ENCODE results near the gene POP5.
A peak's percentile ranks its signal among the peaks of the same experiment; 100 is the strongest.
"Not testable (repeated sequence)": the region's sequence is repeated elsewhere in the genome, so short reads cannot be mapped to it uniquely, and the experiment has no call there.

The POP5 gene
- 8.1 to 20.6 reads per million in 2 donors for total RNA-seq

- DNase-seq: peak; percentile 81 to 97 (median 90)
These were observed at the start of gene POP5 for GRCh38 chr12:120580787-120581723. TSS of gene POP5 (minus strand) at chr12:120581402. CDS start at chr12:120581362, 40 bp downstream.

DNA sequence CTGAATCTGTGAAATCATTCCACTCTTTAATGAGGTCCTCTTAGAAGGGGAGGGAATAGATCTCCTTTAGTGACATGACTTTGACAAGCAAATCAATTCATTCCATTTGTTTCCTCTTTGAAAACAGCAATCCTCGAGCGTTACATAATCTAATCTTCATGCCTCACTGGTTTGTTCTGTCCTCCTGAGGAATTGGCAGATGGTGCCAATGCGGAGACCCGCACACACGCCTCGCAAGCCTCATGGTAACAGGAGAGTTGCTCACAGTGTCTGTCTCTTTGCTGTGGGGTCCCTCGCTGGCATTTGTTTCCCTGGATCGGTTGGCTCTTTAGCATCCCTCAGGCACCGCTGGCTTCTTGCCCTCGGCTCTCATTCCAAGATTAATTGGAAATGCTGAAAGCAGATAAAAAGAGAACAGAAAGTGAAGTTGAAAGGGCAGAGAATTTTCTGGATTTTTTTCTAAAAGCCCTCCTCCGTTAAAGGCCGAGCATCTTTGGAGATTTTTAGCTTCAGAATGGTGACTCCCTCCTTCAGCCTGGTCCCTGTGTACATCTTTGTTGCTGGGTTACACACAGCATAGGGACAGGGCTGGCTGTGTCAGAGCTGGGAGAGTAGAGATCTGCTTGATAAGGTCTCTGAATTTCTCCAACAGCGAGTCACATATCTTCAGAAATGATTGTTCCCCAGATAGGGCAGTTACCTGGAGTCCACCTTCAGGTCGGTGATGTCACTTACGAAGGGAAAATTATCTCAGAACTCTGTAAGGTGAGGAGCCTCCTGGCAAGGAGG is 49.1 kb upstream of the POP5 start:
- DNase-seq: no peak

GRCh38 chr12:120628919-120629318 is 47.7 kb upstream of the POP5 start:
- no peak for DNase-seq

DNA sequence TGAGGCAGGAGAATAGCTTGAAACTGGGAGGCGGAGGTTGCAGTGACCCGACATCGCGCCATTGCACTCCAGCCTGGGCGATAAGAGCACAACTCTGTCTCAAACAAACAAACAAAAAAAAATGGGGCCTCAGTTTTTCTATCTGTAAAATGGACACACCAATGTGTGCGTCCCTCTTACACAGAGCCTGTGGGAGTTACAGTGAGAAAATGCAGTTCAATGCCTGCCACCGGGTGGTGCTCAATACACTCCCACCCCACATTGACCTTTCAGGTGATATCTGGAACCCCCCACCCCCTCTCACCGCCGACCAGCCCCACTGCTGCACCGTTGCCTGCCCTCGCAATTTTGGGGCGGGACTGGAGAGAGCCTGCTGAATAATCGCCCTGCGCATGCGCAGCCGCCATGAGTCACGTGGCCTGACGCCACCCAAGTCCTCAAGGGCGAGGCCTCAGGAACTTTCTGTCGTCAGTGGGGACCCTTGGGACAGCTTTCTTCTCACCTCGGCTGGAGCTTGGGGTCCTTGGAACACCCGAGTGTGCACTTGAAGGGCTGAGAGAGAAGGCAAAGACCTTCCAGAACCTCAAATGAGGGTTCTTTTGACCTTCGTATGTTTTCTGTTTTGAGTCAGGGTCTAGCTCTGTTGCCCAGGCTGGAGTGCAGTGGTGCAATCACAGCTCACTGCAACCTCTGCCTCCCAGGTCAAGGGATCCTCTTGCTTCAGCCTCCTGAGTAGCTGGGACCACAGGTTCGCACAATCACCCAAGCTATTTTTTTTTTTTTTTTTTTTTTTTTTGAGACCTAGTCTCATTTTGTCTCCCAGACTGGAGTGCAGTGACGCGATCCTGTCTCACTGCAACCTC is 44.6 kb upstream of the POP5 start:
- peak in 1 of 5 experiments; percentile 7 for DNase-seq

DNA sequence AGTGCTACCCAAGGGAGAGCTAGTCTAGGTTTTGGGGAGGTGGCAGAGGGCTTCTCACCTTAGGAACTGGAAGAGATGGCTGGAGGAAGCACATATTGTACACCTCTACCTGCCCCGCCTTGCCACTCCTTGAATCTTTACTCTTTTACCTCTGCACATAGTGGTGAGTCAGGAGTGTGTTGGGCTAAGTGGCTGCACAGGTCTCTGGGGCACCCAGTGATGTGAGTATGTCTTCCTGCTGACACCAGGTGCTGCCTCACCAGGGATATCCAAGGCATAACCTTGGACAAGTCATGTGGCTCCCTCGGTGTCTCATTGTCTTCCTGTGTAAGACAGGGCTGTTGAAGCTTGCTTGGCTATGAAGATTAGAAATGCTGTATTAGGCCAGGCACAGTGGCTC is 39.4 kb upstream of the POP5 start:
- no peak for DNase-seq

DNA sequence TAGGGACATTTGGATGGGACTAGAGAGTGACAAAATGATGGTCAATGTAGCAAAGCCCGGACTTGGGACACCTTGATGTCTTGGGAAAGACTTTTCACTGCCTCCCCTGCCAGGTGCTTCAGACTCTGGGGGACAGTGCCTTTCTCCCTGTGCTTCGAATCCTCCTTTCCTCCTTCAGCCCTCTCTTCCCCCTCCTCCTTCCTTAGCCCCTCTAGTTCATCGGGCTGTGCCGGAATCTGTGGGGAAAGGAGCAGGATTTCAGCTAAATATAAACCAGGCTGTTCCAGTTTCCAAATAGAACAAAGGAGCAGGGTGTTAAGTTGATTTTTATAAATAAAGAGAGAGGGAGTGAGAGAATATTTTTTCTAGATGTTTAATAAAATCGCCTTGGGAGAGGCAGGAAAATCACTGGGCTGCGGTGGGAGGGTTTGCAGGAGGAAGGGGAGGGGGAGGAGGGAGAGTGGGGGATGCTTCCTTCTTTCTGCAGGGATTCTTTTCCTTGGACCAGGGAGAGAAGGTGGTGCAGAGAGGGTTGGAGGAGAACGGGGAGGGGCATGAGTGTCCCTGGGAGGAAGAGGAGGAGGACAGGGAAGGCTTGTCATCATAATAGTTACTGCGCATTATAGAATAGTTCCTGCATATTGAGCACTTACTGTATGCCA is 37.9 kb upstream of the POP5 start:
- no peak for DNase-seq

DNA sequence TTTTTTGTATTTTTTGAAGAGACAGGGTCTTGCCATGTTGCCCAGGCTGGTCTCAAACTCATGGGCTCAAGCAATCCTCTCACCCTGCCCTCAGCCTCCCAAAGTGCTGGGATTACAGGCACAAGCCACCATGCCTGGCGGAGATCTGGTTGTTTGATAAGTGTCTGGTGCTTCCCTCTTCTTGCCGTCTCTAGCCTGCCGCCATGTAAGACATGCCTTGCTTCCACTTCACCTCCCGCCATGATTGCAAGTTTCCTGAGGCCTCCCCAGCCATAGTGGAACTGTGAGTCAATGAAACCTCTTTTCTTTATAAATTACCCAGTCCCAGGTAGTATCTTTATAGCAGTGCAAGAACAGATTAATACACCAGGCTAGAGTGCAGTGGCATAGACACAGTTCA is 36.6 kb upstream of the POP5 start:
- not testable (repeated sequence) for DNase-seq

DNA sequence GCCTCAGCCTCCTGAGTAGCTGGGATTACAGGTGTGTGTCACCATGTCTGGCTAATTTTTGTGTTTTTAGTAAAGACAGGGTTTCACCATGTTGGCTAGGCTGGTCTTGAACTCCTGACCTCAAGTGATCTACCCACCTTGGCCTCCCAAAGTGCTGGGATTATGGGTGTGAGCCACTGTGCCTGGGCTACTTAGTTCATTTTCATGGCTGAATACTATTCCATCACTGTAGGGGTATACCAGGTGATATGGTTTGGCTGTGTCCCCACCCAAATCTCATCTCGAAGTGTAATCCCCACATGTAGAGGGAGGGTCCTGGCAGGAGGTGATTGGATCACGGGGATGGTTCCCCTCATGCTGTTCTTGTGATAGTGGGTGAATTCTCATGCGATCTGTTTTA is 36.0 kb upstream of the POP5 start:
- not testable (repeated sequence) for DNase-seq

DNA sequence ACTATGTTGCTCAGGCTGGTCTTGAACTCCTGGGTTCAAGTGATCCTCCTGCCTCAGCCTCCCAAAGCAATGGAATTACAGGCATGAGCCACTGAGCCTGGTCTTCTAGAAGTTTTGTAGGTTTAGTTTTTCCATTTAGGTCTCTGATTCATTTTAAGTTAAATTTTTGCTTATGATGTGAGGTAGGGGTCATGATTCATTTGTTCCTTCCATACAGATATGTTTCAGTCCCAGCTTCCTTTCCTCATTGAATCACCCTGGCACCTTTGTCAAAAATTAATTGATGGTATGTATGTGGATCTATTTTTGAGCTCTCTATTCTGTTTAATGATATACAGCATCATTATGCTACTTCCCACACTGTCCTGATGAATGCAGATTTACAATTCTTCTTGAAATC is 33.6 kb upstream of the POP5 start:
- DNase-seq: no peak

- not testable (repeated sequence) for DNase-seq
These were observed 30.3 kb upstream of the POP5 start for GRCh38 chr12:120611534-120611933.

- no peak for DNase-seq
These were observed 29.4 kb upstream of the POP5 start for GRCh38 chr12:120610560-120610959.

DNA sequence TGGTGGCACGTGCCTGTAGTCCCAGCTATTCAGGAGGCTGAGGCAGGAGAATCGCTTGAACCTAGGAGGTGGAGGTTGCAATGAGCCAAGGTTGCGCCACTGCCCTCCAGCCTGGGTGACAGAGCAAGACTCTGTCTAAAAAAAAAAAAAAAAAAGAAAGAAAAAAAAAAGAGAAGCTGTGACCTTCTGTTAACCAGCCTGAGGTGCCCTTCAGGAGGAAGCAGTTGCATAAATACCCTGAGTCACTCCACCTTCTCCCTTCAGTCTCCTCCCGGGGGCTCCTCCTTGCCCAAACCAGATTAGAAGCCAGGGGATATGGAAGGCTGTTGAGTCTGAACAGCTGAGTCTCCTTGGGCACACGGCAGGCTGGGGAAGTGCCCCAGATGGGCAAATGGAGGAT is 21.2 kb upstream of the POP5 start:
- not testable (repeated sequence) for DNase-seq

GRCh38 chr12:120599672-120600552 is 18.7 kb upstream of the POP5 start:
- no peak for DNase-seq

DNA sequence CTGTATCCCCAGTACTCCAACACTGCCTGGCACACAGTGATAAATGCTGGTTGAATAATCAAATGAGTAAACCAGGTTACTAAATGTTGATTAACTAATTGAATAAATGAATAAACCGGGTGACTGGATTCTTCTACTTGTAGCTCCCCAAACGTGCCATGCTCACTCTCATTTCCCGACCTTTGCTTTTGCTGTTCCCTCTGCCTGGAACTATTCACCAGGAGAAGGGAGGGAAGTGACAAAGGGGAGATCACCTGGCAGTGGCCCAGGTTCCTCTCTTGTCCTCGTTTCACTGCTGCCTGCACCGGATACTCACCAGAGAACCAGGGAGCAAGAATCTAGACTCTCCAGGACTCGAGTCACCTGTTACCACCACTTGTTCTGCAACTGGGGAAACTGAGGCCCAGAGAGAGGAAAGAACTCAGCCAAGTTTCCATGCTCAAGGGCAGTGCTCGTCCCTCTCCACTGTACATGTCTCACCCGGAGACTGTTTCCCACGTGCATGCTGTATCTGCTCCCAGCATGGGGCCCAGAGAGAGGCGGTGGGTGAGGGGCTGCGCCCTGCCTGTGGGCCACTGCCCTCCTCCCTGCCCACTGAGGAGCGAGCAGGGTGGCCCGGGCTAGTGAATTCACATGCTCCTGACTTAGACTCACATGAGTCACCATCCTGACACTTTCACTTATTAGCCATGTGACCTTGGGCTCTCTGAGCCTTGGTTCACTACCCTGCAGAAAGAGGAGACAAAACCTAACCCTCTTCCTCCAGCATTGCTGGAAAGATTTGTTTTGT is 17.7 kb upstream of the POP5 start:
- no peak for DNase-seq

DNA sequence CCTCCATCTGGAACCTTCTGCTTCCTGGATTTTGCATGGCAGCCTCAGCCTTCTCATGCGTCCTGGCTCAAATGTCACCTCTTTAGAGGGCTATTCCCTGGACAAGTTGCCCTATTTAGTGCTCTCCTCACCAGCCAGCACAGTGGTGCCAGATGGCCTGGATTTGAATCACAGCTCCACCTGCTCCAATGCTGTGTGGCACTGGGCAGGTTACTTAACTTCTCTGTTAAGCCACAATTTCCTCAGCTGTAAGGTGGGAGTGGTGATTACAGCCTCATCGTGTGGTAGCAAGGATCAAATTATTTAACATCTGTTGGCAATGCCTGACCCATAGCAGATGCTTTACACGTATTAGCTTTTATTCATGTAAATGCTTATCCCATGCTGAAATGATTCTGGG is 16.7 kb upstream of the POP5 start:
- DNase-seq: no peak

DNA sequence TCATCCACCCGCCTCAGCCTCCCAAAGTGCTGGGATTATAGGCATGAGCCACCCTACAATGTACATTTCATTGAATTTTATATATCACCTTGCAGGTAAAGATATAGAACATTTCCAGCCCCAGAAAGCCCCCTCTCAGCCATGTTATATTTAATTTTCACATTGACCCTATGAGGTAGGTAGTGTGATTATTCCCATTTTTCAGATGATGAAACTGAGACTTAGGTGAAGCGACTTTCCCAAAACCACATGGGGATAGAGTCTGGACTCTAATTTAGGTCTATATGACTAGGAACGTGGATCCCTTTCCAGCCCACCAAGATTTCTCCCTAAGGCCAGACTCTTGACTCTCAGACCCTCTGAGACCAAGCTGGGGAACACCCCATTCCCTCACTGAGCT is 15.7 kb upstream of the POP5 start:
- no peak for DNase-seq

DNA sequence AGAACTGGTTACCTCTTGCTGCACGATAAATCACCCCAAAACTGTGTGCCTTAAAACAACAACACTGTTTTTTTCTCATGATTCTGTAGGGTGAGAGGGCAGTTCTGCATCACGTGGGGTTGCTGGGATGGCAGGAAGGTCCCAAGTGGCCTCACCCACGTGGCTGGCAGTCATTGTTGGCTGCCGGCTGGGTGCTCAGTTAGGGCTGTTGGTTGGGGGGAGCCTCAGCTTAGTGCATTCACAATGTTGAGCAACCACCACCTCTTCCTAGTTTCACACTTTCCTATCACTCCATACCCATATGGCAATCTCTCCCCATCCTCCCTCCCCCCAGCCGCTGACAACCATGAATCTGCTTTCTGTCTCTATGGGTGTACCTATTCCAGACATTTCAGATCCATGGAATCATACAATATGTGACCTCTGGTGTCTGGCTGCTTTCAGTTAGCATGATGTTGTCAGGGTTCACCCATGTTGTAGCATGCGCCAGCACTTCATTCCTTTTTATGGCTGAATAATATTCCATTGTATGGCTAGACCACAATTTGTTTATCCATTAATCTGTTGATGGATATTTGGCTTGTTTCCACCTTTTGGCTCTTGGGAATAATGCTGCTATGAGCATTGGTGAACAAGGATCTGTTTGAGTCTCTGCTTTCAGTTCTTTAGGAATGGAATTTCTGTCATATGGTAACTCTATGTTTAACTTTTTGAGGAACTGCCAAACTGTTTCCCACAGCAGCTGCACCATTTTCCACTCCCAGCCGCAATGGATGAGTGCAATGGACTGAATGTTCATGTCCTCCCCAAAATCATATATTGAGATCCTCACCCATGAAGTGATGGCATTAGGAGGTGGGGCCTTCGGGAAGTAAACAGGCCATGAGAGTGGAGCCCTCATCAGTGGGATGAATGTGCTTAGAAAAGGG is 11.2 kb upstream of the POP5 start:
- no peak for DNase-seq

DNA sequence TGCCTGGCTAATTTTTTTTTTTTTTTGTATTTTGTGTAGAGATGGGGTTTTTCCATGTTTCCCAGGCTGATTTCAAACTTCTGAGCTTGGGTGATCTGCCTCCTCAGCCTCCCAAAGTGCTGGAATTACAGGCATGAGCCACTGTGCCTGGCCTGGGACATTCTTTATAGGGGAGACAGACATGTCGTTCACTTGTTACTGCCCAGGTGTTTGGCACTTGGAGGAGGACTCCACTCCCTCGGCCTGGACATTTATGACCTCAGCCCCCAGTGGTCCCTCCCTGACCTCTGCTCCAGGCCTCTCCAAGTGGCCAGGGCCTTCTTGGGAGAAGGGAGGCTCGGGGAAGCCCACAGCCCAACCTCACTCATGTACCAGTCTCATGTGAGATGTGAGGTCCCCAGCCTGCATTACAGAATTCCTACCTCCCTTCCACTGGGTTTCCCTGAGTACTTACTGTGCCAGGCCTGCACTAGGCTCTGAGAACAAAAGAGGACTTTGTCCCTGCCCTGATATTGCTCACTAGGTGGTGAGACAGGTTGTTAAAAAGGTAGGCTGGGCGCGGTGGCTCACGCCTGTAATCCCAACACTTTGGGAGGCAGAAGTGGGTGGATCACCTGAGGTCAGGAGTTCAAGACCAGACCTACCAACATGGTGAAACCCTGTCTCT is 9.7 kb upstream of the POP5 start:
- DNase-seq: no peak
